Common myeloid progenitor, CD34-positive (primary cell): ENCODE measurements around the gene KIAA1958.
"Not testable (repeated sequence)": the region's sequence is repeated elsewhere in the genome, so short reads cannot be mapped to it uniquely, and the experiment has no call there.

Source experiments
- CTCF ChIA-PET: fragments of 350-600 bp; sonication (Branson Sonifier 250); formaldehyde crosslinking; loops from one replicate; lab custom pipeline; 2021; ENCODE audit warnings: antibody characterized with exemption; lab: Charles Lee
- POLR2A ChIA-PET: fragments of 350-600 bp; sonication (Branson Sonifier 250); formaldehyde crosslinking; loops from one replicate; lab custom pipeline; 2021; ENCODE audit warnings: antibody characterized with exemption; lab: Charles Lee
- DNase-seq, 3 donors: peaks; one replicate each; pipeline versions ENCODE4 v3.0.0 to v3.0.0-alpha.2; 2013
- H3K27ac ChIP-seq, 2 experiments: 1 replicate in 1 of 2; 2 replicates in 1 of 2; pipeline ENCODE4 v1.7.0; 2013; ENCODE audit warnings: inconsistent platforms in 2 of 2, low read length in 2 of 2, mild to moderate bottlenecking in 2 of 2, low read depth in 1 of 2, moderate library complexity in 1 of 2; ENCODE audit not compliant: severe bottlenecking in 2 of 2, insufficient read depth in 1 of 2, poor library complexity in 1 of 2
- H3K27me3 ChIP-seq, 5 experiments: replicated peaks in 2 of 5; 1 replicate in 3 of 5; 2 replicates in 2 of 5; pipeline versions ENCODE4 v1.6.1 to v1.7.0; 2013; ENCODE audit warnings: low read length in 4 of 5, mild to moderate bottlenecking in 2 of 5, moderate library complexity in 2 of 5, inconsistent platforms in 1 of 5; ENCODE audit not compliant: insufficient read depth in 5 of 5, control insufficient read depth in 4 of 5
- H3K36me3 ChIP-seq, 4 experiments: 1 replicate in 2 of 4; 2 replicates in 2 of 4; pipeline versions ENCODE4 v1.6.1 to v1.7.0; 2013; ENCODE audit warnings: low read length in 3 of 4, control low read depth in 1 of 4, mild to moderate bottlenecking in 1 of 4; ENCODE audit not compliant: control insufficient read depth in 4 of 4, insufficient read depth in 4 of 4
- H3K4me1 ChIP-seq, 4 experiments: 1 replicate in 3 of 4; 2 replicates in 1 of 4; pipeline versions ENCODE4 v1.6.1 to v1.7.1; 2013; ENCODE audit warnings: low read length in 3 of 4, mild to moderate bottlenecking in 3 of 4, control low read depth in 1 of 4, inconsistent platforms in 1 of 4, moderate library complexity in 1 of 4; ENCODE audit not compliant: control insufficient read depth in 4 of 4, insufficient read depth in 4 of 4; ENCODE audit errors: control extremely low read depth in 1 of 4
- H3K4me3 ChIP-seq, 7 experiments: 1 replicate in 4 of 7; 2 replicates in 3 of 7; pipeline versions ENCODE4 v1.5.1 to v1.7.0; 2013; ENCODE audit warnings: mild to moderate bottlenecking in 7 of 7, low read length in 6 of 7, moderate library complexity in 6 of 7, inconsistent platforms in 2 of 7, low read depth in 2 of 7, control low read depth in 1 of 7; ENCODE audit not compliant: insufficient read depth in 4 of 7, control insufficient read depth in 1 of 7; ENCODE audit errors: extremely low read depth in 1 of 7
- H3K9me3 ChIP-seq, 5 experiments: 1 replicate in 4 of 5; 2 replicates in 1 of 5; pipeline versions ENCODE4 v1.6.1 to v1.7.1; 2013; ENCODE audit warnings: low read length in 4 of 5, mild to moderate bottlenecking in 2 of 5, inconsistent platforms in 1 of 5, low read depth in 1 of 5, moderate library complexity in 1 of 5; ENCODE audit not compliant: control insufficient read depth in 4 of 5, insufficient read depth in 2 of 5; ENCODE audit errors: control extremely low read depth in 1 of 5
- WGBS: methylation state at CpG from one replicate; pipeline ENCODE4 v1.1.5; 2013; ENCODE audit not compliant: insufficient coverage; 5-methylcytosine and 5-hydroxymethylcytosine counted together

Gene KIAA1958

DNA sequence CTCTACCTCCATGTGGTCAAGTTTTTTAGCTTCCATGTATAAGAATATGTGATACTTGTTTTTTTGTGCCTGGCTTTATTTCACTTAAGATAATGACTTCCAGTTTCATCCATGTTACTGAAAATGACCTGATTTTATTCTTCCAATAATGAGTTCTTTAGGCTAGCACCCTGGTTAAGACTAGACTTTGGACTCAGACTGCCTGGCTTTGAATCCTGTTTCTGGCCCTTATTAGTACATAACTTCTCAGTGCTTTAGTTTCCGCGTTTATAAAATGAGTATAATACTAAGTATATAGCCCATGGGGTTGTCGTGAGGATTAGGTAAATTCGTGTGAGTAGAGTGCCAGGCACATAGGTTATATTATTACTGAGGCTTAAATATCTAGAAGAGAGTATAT is 18.5 kb downstream of the KIAA1958 start:
- Histone ChIP-seq H3K4me1 (peaks cover 0 to 3% (median 0%) of the 10 kb centered on the region in 4 experiments), H3K4me3 (no peak overlapping the region), H3K9me3 (no peaks in the 10 kb centered on the region), H3K27ac (no peak overlapping the region), H3K36me3 (peaks cover 0 to 4% (median 0%) of the 10 kb centered on the region in 4 experiments), H3K27me3 (no peaks in the 10 kb centered on the region)
- DNase-seq: no peak
- ChIA-PET CTCF (no interaction called here), POLR2A (interaction anchor here (1.0 kb wide), 1 partner anchor 19 kb away, joined by 3 read pairs; the partner anchor contains the start of gene KIAA1958)
- WGBS: 100% methylated on average over 2 of the region's 4 CpGs

DNA sequence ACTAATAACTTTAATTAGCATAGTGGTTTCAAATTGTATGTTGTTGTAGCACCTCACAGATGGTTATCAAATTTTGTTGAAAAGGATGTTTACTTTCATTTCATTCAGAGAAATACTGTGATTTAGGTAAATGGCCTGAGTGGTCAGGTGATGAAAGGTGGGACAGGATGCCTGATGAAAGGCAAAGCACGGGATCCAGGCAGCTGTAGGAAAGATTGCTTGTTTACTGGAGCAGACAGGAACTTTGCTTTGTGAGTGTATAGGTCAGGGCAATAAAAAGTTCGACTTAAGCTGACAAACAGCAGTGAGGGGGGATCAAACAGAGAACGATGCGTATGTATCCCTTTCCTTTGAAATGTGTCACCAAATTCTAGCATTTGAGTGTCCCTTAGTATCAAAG is 19.0 kb downstream of the KIAA1958 start:
- CTCF ChIA-PET: no interaction called here
- Histone ChIP-seq H3K4me3 (no peak overlapping the region), H3K27me3 (no peaks in the 10 kb centered on the region), H3K4me1 (peaks cover 0 to 3% (median 0%) of the 10 kb centered on the region in 4 experiments), H3K27ac (no peak overlapping the region), H3K36me3 (peaks cover 0 to 4% (median 0%) of the 10 kb centered on the region in 4 experiments), H3K9me3 (no peaks in the 10 kb centered on the region)
- DNase-seq: no peak
- 92% methylated on average over 4 of the region's 4 CpGs for WGBS
- POLR2A ChIA-PET: interaction anchor here (1.0 kb wide), 1 partner anchor 19 kb away, joined by 3 read pairs; the partner anchor contains the start of gene KIAA1958

DNA sequence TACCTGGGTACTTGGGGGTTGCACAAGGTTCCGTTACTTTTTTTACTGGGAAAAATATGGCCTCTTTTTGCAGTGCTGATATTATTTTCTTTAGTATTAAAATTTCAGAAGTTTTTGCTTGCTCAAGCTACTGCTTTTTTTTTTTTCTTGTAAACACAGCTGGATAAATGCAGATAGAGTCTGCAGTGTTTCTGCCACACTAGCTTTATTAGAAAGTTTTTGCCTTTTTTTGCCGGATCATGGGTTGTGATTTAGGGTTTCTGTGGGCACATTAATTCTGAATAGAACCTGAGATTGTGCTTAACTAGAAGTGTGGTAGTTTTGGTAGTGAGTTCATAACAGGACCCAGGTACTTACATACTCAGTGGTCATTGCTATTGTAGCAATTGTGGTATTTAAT is 19.9 kb downstream of the KIAA1958 start:
- no CpG with 5 or more reads among the region's 2 CpGs for WGBS
- Histone ChIP-seq H3K9me3 (no peaks in the 10 kb centered on the region), H3K27ac (no peak overlapping the region), H3K36me3 (peaks cover 0 to 3% (median 0%) of the 10 kb centered on the region in 4 experiments), H3K4me1 (peaks cover 0 to 3% (median 0%) of the 10 kb centered on the region in 4 experiments), H3K27me3 (no peaks in the 10 kb centered on the region), H3K4me3 (no peak overlapping the region)
- DNase-seq: no peak
- POLR2A ChIA-PET: no interaction called here
- CTCF ChIA-PET: interaction anchor here (0.5 kb wide), 1 partner anchor 108 kb away, joined by 3 read pairs; no protein-coding TSS in a partner anchor

DNA sequence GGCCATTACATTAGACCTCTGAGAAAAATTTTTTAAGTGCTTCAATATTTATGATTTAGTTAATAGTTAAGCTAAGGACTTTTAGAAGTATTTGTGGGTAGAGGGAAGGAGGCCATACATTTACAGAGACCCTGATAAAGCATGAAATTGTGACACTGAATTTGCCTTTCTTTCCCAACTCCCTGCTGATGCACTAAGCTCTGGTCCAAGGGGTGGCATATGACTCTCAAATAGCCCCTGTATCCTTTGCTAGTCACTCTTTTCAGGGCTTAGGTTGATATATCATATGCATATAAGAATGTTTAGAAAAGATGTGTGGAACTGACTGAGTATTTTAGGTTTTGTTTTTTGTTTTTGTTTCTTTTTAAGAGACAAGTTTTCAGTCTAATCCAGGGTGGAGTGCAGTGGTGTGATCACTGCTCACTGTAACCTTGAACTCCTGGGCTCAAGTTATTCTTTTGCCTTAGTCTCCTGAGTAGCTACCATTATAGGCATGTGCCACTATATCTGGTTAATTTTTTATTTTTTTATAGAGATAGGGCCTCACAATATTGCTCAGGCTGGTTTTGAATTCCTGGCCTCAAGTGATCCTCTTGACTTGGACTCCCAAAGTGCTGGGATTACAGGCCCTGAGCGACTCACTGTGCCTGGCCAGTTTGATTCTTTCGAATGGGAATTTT is 20.5 kb downstream of the KIAA1958 start:
- WGBS: no CpG with 5 or more reads among the region's 2 CpGs
- ChIA-PET CTCF (interaction anchor here (0.5 kb wide), 1 partner anchor 108 kb away, joined by 3 read pairs; no protein-coding TSS in a partner anchor), POLR2A (no interaction called here)
- no peaks in the 10 kb centered on the region for H3K9me3 ChIP-seq
- H3K27me3 ChIP-seq: no peaks in the 10 kb centered on the region
- H3K4me3 ChIP-seq: no peak overlapping the region
- H3K27ac ChIP-seq: no peak overlapping the region
- peaks cover 0 to 3% (median 0%) of the 10 kb centered on the region in 4 experiments for H3K36me3 ChIP-seq
- no peak for DNase-seq
- H3K4me1 ChIP-seq: peaks cover 0 to 3% (median 0%) of the 10 kb centered on the region in 4 experiments

DNA sequence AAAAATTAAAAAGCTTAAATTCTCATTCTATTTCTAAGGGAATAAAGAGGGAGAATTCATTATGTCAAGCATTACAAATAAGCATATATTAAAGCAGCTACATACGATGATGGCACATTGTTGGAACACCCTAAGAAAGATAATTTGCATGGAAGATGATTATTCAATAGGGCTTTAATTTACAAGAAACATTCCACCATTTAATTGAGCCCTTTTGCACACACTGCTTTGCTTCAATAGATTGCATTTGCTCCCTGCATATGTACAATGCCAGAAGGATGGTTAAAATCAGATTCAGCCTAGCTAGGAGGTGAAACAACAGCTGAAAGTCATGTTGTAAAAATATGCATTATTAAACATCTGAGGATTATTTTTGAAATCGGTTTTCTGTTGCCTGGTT is 21.8 kb downstream of the KIAA1958 start:
- Histone ChIP-seq H3K36me3 (peaks cover 0 to 3% (median 0%) of the 10 kb centered on the region in 4 experiments), H3K27ac (no peak overlapping the region), H3K27me3 (no peaks in the 10 kb centered on the region), H3K9me3 (no peaks in the 10 kb centered on the region), H3K4me3 (no peak overlapping the region), H3K4me1 (peaks cover 0 to 3% (median 0%) of the 10 kb centered on the region in 4 experiments)
- ChIA-PET POLR2A (interaction anchor here (0.9 kb wide), 1 partner anchor 18 kb away, joined by 3 read pairs; no protein-coding TSS in a partner anchor), CTCF (interaction anchor here (0.8 kb wide), 1 partner anchor 12 kb away, joined by 3 read pairs; no protein-coding TSS in a partner anchor)
- no peak for DNase-seq
- no CpG with 5 or more reads among the region's 2 CpGs for WGBS

DNA sequence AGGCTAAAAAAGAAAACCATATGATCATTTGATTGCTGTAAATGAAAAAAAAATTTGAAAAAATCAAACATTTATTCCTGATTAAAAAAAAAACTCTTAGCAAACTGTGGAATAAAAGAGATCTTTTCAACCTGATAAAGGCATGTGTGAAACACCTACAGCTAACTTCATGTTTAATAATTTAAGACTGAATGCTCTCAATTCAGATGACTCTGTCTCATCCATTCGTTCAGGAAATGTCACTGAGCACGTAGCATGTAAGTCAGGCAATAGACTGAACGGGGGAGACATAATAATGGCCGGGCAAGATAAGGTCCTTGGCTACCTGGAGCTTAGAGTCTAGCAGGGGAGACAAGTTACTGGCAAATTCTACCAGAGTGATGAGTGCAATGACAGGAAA is 25.8 kb downstream of the KIAA1958 start:
- CTCF ChIA-PET, H3K9me3 ChIP-seq, H3K4me1 ChIP-seq, H3K4me3 ChIP-seq, H3K27ac ChIP-seq, H3K27me3 ChIP-seq, DNase-seq, H3K36me3 ChIP-seq, POLR2A ChIA-PET: not testable (repeated sequence)
- WGBS: no CpG with 5 or more reads among the region's 4 CpGs

DNA sequence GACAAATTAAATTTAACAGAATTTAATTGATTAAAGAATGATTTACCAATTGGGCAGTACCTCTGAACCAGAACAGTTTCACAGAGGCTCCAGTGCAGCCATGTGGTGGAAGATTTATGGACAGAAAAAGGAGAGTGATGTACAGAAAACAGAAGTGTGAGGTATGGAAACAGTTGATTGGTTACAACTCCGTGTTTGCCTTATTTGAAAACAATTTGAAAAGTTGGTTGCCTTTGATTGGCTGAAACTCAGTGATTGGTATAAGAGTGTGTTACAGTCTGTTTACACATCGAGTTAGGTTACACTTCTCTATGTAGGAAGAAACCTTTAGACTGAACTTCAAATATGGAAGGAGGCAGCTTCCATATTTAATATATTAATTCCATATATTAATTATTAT is 30.1 kb downstream of the KIAA1958 start:
- DNase-seq: no peak
- no peak overlapping the region for H3K27ac ChIP-seq
- no peaks in the 10 kb centered on the region for H3K4me1 ChIP-seq
- no peaks in the 10 kb centered on the region for H3K27me3 ChIP-seq
- WGBS: 89% methylated on average over 1 of the region's 2 CpGs
- no peaks in the 10 kb centered on the region for H3K9me3 ChIP-seq
- POLR2A ChIA-PET: interaction anchor here (0.6 kb wide), 1 partner anchor 31 kb away, joined by 6 read pairs; no protein-coding TSS in a partner anchor
- CTCF ChIA-PET: no interaction called here
- no peak overlapping the region for H3K4me3 ChIP-seq
- no peaks in the 10 kb centered on the region for H3K36me3 ChIP-seq
